Measurements from ENCODE around the gene STN1.

STN1 gene

GRCh38 chr10:103922659-103923058 is 4.7 kb upstream of the STN1 start:
- no peak for TF ChIP-seq MAX (IDR thresholded peaks at IDR 0.05)

- TF ChIP-seq REST (IDR thresholded peaks at IDR 0.05; ENCODE audit: low read depth), result no peak
- no peak for TF ChIP-seq ZBTB7A (IDR thresholded peaks at IDR 0.05; ENCODE audit: low read depth)
- no peak for TF ChIP-seq USF1 (IDR thresholded peaks at IDR 0.05)
Observed at GRCh38 chr10:103921750-103922195, 3.8 kb upstream of the STN1 start.

GRCh38 chr10:103921248-103921647 is 3.3 kb upstream of the STN1 start:
- TF ChIP-seq ZBTB7A (IDR thresholded peaks at IDR 0.05; ENCODE audit: low read depth) (no peak), CREB1 (IDR thresholded peaks at IDR 0.05; ENCODE audit: low read depth) (no peak), FOXM1 (IDR thresholded peaks at IDR 0.05; ENCODE audit: borderline replicate concordance, low read depth) (no peak), TEAD4 (IDR thresholded peaks at IDR 0.05) (no peak), TCF12 (IDR thresholded peaks at IDR 0.05; ENCODE audit: low read depth) (no peak), REST (IDR thresholded peaks at IDR 0.05; ENCODE audit: low read depth) (no peak), CEBPB (IDR thresholded peaks at IDR 0.05) (no peak), NFIC (IDR thresholded peaks at IDR 0.05) (no peak), USF1 (IDR thresholded peaks at IDR 0.05) (no peak), TAF1 (IDR thresholded peaks at IDR 0.05; ENCODE audit: low read depth) (no peak), MAX (IDR thresholded peaks at IDR 0.05) (no peak), YY1 (IDR thresholded peaks at IDR 0.05; ENCODE audit: low read depth) (no peak), RAD21 (IDR thresholded peaks at IDR 0.05; ENCODE audit: low read depth) (no peak), EGR1 (IDR thresholded peaks at IDR 0.05) (no peak), EP300 (IDR thresholded peaks at IDR 0.05; ENCODE audit: borderline replicate concordance) (no peak)

GRCh38 chr10:103919648-103920025 is 1.7 kb upstream of the STN1 start:
- TF ChIP-seq CREB1 (IDR thresholded peaks at IDR 0.05; ENCODE audit: low read depth) (no peak), USF1 (IDR thresholded peaks at IDR 0.05) (no peak), NFIC (IDR thresholded peaks at IDR 0.05) (no peak), ZBTB7A (IDR thresholded peaks at IDR 0.05; ENCODE audit: low read depth) (no peak), TEAD4 (IDR thresholded peaks at IDR 0.05) (no peak), REST (IDR thresholded peaks at IDR 0.05; ENCODE audit: low read depth) (no peak), TAF1 (IDR thresholded peaks at IDR 0.05; ENCODE audit: low read depth) (no peak), EP300 (IDR thresholded peaks at IDR 0.05; ENCODE audit: borderline replicate concordance) (no peak), MAX (IDR thresholded peaks at IDR 0.05) (no peak), RAD21 (IDR thresholded peaks at IDR 0.05; ENCODE audit: low read depth) (no peak), FOXM1 (IDR thresholded peaks at IDR 0.05; ENCODE audit: borderline replicate concordance, low read depth) (no peak), CEBPB (IDR thresholded peaks at IDR 0.05) (no peak)
